ENCODE data around the gene ADSS2. TPM values are rescaled to one million over a fixed set of nuclear protein-coding genes. Genes with fewer than 3 reads are reported as not detected.
"Not testable (repeated sequence)": the region's sequence is repeated elsewhere in the genome, so short reads cannot be mapped to it uniquely, and the experiment has no call there.

Gene ADSS2
- 30.1 TPM for total RNA-seq

- intact Hi-C loops (cut with DNase I) = no loop called here
- no peak for ATAC-seq
- no peak for DNase-seq (ENCODE audit: low spot score)
These were observed at the start of gene ADSS2 for GRCh38 chr1:244451539-244451950. Gene ADSS2, minus strand, starts transcription at chr1:244451909. Its CDS starts 92 bp downstream, at chr1:244451817.

GRCh38 chr1:244500515-244500914 is 48.8 kb upstream of the ADSS2 start:
- ATAC-seq; DNase-seq (ENCODE audit: low spot score); intact Hi-C loops (cut with DNase I): not testable (repeated sequence)

DNA sequence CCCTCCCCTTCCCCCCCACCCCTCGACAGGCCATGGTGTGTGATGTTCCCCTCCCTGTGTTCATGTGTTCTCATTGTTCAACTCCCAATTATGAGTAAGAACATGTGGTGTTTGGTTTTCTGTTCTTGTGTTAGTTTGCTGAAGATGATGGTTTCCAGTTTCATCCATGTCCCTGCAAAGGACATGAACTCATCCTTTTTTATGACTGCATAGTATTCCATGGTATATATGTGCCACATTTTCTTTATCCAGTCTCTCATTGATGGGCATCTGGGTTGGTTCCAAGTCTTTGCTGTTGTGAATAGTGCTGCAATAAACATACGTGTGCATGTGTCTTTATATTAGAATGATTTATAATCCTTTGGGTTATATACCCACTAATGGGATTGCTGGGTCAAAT is 47.8 kb upstream of the ADSS2 start:
- ATAC-seq; DNase-seq (ENCODE audit: low spot score); intact Hi-C loops (cut with DNase I): not testable (repeated sequence)

DNA sequence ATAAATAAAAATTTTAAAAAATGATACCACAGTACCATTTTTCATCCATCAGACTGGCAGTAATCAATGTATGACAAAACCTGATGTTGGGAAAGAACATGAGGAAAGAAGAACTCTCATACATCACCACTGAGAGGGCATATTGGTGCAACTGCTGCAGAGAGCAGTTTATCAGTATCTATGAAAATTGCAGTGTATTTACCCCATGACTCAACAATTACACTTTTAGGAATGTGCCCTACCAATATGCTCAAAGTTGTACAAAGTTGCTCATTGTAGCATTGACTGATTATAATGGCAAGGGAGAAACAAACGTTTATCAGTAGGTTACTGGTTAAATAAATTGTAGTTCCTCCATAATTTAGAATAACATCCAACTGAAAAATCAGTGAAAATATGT is 46.1 kb upstream of the ADSS2 start:
- intact Hi-C loops (cut with DNase I) = no loop called here
- DNase-seq (ENCODE audit: low spot score) (no peak), ATAC-seq (no peak)

- intact Hi-C loops (cut with DNase I) = no loop called here
- DNase-seq (ENCODE audit: low spot score) (no peak), ATAC-seq (no peak)
These were observed 44.5 kb upstream of the ADSS2 start for GRCh38 chr1:244496186-244496585.

DNA sequence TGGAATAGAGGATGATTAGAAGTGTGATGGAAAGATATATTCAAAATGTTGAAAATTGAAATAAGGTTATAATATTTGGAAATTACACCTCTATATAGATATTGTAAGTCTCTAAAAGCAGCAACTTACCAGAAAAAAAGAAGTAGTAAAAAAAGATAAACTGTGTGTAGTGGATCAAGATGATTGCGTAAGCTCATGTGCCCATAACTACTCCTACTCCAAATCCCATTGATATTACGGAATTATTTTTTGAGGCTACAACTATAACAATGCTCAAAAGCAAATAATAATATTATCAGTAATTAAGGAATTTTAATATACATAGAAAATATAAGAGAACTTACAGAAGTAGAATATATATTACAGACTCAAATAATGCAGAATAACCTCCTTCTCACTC is 42.9 kb upstream of the ADSS2 start:
- intact Hi-C loops (cut with DNase I) = no loop called here
- ATAC-seq (no peak), DNase-seq (ENCODE audit: low spot score) (no peak)

GRCh38 chr1:244484971-244485370 is 33.3 kb upstream of the ADSS2 start:
- ATAC-seq; intact Hi-C loops (cut with DNase I); DNase-seq (ENCODE audit: low spot score): not testable (repeated sequence)

- DNase-seq (ENCODE audit: low spot score) (no peak), ATAC-seq (no peak)
- intact Hi-C loops (cut with DNase I) = no loop called here
These were observed 21.4 kb upstream of the ADSS2 start for GRCh38 chr1:244473059-244473605.

- ATAC-seq = no peak
- intact Hi-C loops (cut with DNase I) = no loop called here
These were observed 15.0 kb upstream of the ADSS2 start for GRCh38 chr1:244466724-244467123.

GRCh38 chr1:244461245-244462071 is 9.7 kb upstream of the ADSS2 start, which contains the start of gene CATSPERE:
Gene CATSPERE, plus strand, starts transcription at chr1:244461273. Its CDS starts 157 bp downstream, at chr1:244461430.
- DNase-seq (ENCODE audit: low spot score) (peak; percentile 88), ATAC-seq (peak; percentile 97)
- intact Hi-C loops (cut with DNase I) = no loop called here

More at GRCh38 chr1:244466724-244467123, 15.0 kb upstream of the ADSS2 start:
- no peak for DNase-seq (ENCODE audit: low spot score)

DNA sequence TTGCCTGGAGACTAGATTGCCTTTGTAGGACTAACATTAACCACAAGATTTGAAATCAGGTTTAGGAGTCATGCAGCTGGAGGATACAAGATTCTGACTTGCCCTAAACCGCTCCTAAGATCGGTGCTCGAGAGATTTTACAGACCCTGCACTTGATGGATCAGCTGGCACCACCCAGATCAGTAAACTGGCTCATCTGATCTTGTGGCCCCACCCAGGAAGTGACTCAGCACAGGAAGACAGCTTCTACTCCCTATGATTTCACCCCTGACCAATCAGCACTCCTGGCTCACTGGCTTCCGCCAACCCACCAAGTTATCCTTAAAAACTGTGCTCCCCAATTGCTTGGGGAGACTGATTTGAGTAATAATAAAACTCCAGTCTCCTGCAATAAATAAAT is 8.5 kb upstream of the ADSS2 start:
- intact Hi-C loops (cut with DNase I) = no loop called here
- ATAC-seq = no peak
- no peak for DNase-seq (ENCODE audit: low spot score)

- ATAC-seq = no peak
- DNase-seq (ENCODE audit: low spot score) = no peak
- intact Hi-C loops (cut with DNase I) = no loop called here
These were observed 7.1 kb upstream of the ADSS2 start for GRCh38 chr1:244458781-244459180.

DNA sequence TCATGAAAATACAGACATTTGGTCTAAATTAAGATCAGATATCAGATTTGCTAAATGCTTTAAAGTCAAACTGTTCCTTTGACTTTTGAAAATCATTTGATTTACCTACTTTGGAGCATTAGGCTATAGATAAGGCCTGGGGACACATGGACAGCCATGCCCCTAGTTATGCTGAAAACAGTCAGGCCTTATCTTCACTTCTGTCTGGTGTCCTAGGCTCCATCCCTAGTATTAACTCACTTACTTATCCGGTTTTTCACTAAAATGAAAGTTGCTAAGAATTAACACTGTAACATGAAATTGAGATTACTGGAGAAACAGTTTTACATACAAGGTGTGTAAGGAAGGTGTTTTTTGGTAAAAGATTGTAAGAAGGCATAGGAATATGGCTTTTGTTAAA is 4.9 kb upstream of the ADSS2 start:
- intact Hi-C loops (cut with DNase I) = no loop called here
- DNase-seq (ENCODE audit: low spot score) (no peak), ATAC-seq (no peak)

DNA sequence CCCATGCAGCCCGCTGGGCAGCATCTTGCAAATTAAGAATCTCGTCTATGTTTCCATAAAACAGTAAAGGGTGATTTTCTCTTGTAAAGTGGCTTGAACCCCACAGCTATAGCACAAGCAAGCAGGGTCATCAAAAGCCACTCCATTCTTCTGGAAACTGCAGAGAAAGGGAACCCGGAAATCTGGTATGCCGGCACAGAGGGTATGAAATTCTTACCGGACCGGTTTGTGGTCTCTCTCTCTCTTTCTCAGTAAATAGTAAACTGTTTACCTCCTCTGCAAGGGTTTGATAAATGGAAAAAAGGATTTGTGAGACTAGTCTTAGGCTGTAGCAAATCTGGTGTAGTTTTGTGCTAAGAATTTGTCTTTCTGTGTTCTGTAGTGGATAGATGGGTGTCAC is 2.7 kb upstream of the ADSS2 start:
- DNase-seq (ENCODE audit: low spot score) (no peak), ATAC-seq (no peak)
- intact Hi-C loops (cut with DNase I) = no loop called here

- ATAC-seq = peak; percentile 98
- DNase-seq (ENCODE audit: low spot score) = peak; percentile 99
- intact Hi-C loops (cut with DNase I) = no loop called here
These were observed 464 bp upstream of the ADSS2 start for GRCh38 chr1:244451951-244452795.

- intact Hi-C loops (cut with DNase I) = no loop called here
- ATAC-seq (peak; percentile 45), DNase-seq (ENCODE audit: low spot score) (peak; percentile 77)
These were observed 841 bp downstream of the ADSS2 start for GRCh38 chr1:244450597-244451538.

DNA sequence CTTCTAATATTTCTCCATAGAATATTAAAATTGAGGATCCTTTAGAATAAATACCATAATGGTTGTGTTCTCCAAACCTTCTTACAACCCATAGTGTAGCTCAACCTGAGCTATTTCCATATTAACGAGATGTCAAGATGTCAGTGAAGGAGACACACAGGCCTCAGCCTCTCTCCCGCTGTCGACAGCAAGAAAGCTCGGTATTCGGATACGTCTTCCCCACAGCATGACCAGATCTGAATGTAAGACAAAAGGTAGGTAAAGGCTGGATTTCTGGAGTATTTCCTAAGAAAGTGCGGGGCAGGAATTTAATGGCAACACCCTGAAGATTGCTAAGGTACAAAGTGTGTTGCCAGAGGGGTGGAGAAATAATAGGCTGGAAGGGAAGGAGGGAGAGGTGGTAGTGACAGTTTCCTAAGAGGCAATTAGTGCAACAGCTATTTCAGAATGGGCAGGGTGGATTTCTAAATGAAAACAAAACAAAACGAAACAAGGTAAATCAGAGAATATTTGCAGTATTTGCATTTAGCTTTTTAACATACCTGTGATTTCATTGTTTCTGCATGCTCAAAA is 1.7 kb downstream of the ADSS2 start:
- no peak for DNase-seq (ENCODE audit: low spot score)
- intact Hi-C loops (cut with DNase I) = no loop called here
- ATAC-seq = no peak

All from sciatic nerve (tissue), 2 donors.